Coronary artery (tissue), 2 donors: ENCODE measurements around the gene KANK2.
"Not testable (repeated sequence)": the region's sequence is repeated elsewhere in the genome, so short reads cannot be mapped to it uniquely, and the experiment has no call there.

Experiments used
- DNase-seq: peaks from one replicate; pipeline ENCODE4 v3.0.0-alpha.2; 2017; ENCODE audit warnings: low spot score
- H3K27ac ChIP-seq, 2 donors: fragments of 200-600 bp; sonication (generic); one replicate each; pipeline ENCODE4 v1.5.1; 2016 to 2019
- H3K4me3 ChIP-seq: fragments of 200-600 bp; sonication (generic); 2 replicates; pipeline ENCODE4 v1.5.1; 2016; ENCODE audit warnings: mild to moderate bottlenecking, moderate library complexity
- TF ChIP-seq, protein P1 (sequence below): fragments of 200-600 bp; sonication (generic); IDR thresholded peaks from one replicate; pipeline ENCODE4 v1.5.1; 2019; ENCODE audit warnings: antibody characterized with exemption

KANK2 gene

GRCh38 chr19:11151181-11151580, 46.2 kb downstream of the KANK2 start:
- DNase-seq: no peak
- H3K4me3 ChIP-seq: no peak overlapping the region
- TF ChIP-seq, protein P1, sequence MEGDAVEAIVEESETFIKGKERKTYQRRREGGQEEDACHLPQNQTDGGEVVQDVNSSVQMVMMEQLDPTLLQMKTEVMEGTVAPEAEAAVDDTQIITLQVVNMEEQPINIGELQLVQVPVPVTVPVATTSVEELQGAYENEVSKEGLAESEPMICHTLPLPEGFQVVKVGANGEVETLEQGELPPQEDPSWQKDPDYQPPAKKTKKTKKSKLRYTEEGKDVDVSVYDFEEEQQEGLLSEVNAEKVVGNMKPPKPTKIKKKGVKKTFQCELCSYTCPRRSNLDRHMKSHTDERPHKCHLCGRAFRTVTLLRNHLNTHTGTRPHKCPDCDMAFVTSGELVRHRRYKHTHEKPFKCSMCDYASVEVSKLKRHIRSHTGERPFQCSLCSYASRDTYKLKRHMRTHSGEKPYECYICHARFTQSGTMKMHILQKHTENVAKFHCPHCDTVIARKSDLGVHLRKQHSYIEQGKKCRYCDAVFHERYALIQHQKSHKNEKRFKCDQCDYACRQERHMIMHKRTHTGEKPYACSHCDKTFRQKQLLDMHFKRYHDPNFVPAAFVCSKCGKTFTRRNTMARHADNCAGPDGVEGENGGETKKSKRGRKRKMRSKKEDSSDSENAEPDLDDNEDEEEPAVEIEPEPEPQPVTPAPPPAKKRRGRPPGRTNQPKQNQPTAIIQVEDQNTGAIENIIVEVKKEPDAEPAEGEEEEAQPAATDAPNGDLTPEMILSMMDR: no peak
- peak overlapping the region; percentile 79 to 86 for H3K27ac ChIP-seq

DNA sequence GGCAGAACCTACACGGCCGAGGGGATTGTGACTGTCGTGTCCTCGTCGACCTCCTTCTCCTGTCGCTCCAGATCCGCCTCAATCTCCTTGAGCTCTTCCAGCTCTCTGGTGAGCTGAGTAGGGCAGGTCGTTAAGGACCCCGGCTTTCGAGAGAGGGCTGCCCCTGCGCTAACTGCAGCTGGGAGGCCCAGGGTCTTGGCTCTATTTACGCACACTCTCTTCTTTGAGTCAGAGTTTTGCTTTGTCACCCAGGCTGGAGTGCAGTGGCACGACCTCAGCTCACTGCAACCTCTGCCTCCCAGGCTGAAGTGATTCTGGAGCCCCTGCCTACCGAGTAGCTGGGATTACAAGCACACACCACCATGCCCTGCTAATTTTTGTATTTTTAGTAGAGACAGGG, 49.3 kb downstream of the KANK2 start:
- DNase-seq: no peak
- H3K27ac ChIP-seq: no peak overlapping the region
- TF ChIP-seq, protein P1: no peak
- no peak overlapping the region for H3K4me3 ChIP-seq

GRCh38 chr19:11145536-11145924, 51.8 kb downstream of the KANK2 start:
- DNase-seq: no peak
- H3K27ac ChIP-seq: no peak overlapping the region
- TF ChIP-seq, protein P1: no peak

GRCh38 chr19:11142528-11143171, 54.7 kb downstream of the KANK2 start:
- H3K27ac ChIP-seq: peak overlapping the region; percentile 96 to 98
- TF ChIP-seq, protein P1: no peak
- peak; percentile 95 for DNase-seq
- peak overlapping the region; percentile 62 for H3K4me3 ChIP-seq

More at GRCh38 chr19:11145536-11145924, 51.8 kb downstream of the KANK2 start:
- H3K4me3 ChIP-seq: no peak overlapping the region

DNA sequence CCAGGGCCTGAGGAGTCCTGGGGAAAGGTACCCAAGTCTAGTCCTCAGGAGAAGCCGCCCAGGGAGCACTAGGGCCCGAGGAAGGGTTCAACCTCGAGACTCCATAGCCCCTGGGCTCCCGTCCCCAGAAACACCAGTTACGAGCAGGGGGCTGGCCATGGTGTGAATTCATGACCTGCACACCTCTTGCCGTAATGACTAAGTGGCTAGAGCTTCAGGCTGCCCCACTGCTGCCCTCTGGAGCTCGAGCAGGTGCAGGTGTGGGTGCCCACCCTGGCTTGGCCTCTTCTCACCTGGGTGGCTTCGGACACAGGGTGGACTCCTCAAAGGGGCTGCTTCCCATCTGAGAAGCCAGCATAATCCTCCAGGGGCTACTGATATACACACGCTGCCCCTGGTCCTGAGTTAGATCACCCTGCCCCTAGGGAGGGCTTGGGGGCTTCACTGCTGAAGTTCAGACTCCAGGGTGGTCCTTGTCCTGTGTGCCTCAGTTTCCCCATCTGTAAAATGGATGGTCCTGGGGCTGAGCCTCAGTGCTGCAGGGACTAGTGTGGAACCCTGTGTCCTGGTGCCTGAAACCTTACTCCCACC, 55.3 kb downstream of the KANK2 start:
- TF ChIP-seq, protein P1: no peak
- peak overlapping the region; percentile 96 to 98 for H3K27ac ChIP-seq
- DNase-seq: no peak
- peak overlapping the region; percentile 62 for H3K4me3 ChIP-seq

DNA sequence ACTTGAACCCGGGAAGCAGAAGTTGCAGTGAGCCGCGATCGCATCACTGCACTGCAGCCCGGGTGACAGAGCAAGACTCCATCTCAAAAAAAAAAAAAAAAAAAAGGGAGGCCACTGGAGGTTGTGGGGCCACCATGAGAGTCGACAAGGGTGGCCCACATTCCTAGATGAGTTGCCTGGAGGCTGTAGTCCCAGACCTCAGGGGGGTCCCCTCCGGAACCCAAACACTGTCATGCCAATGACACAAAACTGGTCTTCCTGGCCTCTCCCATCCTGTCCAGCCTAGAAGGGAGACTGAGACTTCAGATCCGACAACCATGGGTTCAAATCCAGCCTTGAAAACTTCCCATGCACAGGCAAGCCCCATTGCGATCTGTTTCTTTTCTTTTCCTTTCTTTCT, 56.4 kb downstream of the KANK2 start:
- no peak overlapping the region for H3K27ac ChIP-seq
- TF ChIP-seq, protein P1: no peak

GRCh38 chr19:11140023-11140538, 57.3 kb downstream of the KANK2 start:
- H3K27ac ChIP-seq: peak overlapping the region; percentile 85 to 96
- not testable (repeated sequence) for DNase-seq, H3K4me3 ChIP-seq

More for the DNA sequence above, 56.4 kb downstream of the KANK2 start:
- H3K4me3 ChIP-seq: no peak overlapping the region
- DNase-seq: no peak
